B cell (primary cell): Measurements from ENCODE around the gene CNTN4.

Source experiments
- EZH2 ChIP-seq: IDR thresholded peaks from 2 replicates; pipeline ENCODE4 v1.6.1; 2012; ENCODE audit warnings: borderline replicate concordance, low read depth, mild to moderate bottlenecking, moderate library complexity, low read length; ENCODE audit not compliant: insufficient read depth, poor library complexity, severe bottlenecking
- TF ChIP-seq, protein P1 (sequence below): fragments of 200-600 bp; IDR thresholded peaks from one replicate; pipeline ENCODE4 v1.8.0; 2022; ENCODE audit warnings: antibody characterized with exemption, mild to moderate bottlenecking

DNA sequence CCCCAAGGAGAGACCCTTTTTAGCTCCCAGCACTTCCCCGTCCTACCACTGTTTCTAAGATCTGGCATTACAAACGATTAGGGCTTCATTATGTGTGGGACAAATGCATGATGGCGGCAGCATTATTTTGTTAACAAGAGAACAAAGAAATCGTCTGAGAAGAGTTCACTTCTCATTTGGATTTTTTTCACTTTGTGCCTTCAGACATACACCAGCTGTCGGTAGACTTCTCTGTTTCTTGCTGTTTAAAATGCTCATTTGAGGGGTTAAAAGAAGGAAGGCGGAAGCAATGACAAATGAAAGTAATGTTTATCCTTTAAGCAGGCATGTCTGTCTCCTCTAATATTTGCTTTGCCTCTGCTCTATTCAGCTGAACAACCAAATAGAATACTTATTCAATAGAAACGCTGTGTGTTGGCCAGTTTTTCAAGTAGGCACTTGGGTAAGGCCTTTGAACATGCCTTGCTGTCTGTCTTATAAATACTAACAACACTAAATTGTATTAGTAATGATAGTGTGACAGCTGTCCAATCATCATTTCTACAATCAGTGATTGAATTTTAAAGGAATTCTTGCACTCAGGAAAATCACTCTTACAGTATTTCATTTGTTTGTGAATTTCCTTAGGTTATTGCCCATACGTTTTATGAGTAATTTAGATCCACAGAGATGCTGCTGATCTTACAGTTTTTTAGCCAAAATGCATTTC is 629.1 kb downstream of the CNTN4 start:
- TF ChIP-seq EZH2, result no peak
- TF ChIP-seq, protein P1, sequence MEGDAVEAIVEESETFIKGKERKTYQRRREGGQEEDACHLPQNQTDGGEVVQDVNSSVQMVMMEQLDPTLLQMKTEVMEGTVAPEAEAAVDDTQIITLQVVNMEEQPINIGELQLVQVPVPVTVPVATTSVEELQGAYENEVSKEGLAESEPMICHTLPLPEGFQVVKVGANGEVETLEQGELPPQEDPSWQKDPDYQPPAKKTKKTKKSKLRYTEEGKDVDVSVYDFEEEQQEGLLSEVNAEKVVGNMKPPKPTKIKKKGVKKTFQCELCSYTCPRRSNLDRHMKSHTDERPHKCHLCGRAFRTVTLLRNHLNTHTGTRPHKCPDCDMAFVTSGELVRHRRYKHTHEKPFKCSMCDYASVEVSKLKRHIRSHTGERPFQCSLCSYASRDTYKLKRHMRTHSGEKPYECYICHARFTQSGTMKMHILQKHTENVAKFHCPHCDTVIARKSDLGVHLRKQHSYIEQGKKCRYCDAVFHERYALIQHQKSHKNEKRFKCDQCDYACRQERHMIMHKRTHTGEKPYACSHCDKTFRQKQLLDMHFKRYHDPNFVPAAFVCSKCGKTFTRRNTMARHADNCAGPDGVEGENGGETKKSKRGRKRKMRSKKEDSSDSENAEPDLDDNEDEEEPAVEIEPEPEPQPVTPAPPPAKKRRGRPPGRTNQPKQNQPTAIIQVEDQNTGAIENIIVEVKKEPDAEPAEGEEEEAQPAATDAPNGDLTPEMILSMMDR, result no peak
